HG03045 (cell line): ENCODE measurements around the gene MDFIC.

Experiments
- ATAC-seq: cut with Tn5 transposase; IDR thresholded peaks from one replicate; pipeline ENCODE4 v1.9.1; 2021; ENCODE audit warnings: mild to moderate bottlenecking, moderate library complexity; ENCODE audit not compliant: unreplicated experiment

The MDFIC gene

GRCh38 chr7:114944745-114945625, 23.1 kb downstream of the MDFIC start:
- no peak for ATAC-seq

- no peak for ATAC-seq
These were observed 27.3 kb downstream of the MDFIC start for GRCh38 chr7:114949231-114949630.

- no peak for ATAC-seq
These were observed 30.4 kb downstream of the MDFIC start for GRCh38 chr7:114952296-114952695.

GRCh38 chr7:114953724-114954123, 31.8 kb downstream of the MDFIC start:
- ATAC-seq, result no peak

GRCh38 chr7:114956702-114957101, 34.8 kb downstream of the MDFIC start:
- peak; percentile 36 for ATAC-seq

- ATAC-seq, result no peak
These were observed 35.5 kb downstream of the MDFIC start for GRCh38 chr7:114957444-114957843.

GRCh38 chr7:114959931-114960330, 38.0 kb downstream of the MDFIC start:
- ATAC-seq, result peak; percentile 90

- no peak for ATAC-seq
These were observed 40.5 kb downstream of the MDFIC start for GRCh38 chr7:114962441-114962840.

GRCh38 chr7:114966156-114966555, 44.3 kb downstream of the MDFIC start:
- no peak for ATAC-seq

- no peak for ATAC-seq
These were observed 47.2 kb downstream of the MDFIC start for GRCh38 chr7:114969096-114969495.

- no peak for ATAC-seq
These were observed 48.4 kb downstream of the MDFIC start for GRCh38 chr7:114970308-114970707.

- no peak for ATAC-seq
These were observed 48.8 kb downstream of the MDFIC start for GRCh38 chr7:114970732-114971131.

- no peak for ATAC-seq
These were observed 50.7 kb downstream of the MDFIC start for GRCh38 chr7:114972567-114972966.

- ATAC-seq, result no peak
These were observed 51.3 kb downstream of the MDFIC start for GRCh38 chr7:114973147-114973546.

GRCh38 chr7:114975401-114975800, 53.5 kb downstream of the MDFIC start:
- no peak for ATAC-seq

GRCh38 chr7:114976666-114977065, 54.8 kb downstream of the MDFIC start:
- no peak for ATAC-seq

- no peak for ATAC-seq
These were observed 55.4 kb downstream of the MDFIC start for GRCh38 chr7:114977277-114977676.

GRCh38 chr7:114979388-114979787, 57.5 kb downstream of the MDFIC start:
- ATAC-seq, result no peak

GRCh38 chr7:114979803-114980507, 58.1 kb downstream of the MDFIC start:
- no peak for ATAC-seq

GRCh38 chr7:114981323-114981722, 59.4 kb downstream of the MDFIC start:
- ATAC-seq, result no peak

- ATAC-seq, result no peak
These were observed 63.3 kb downstream of the MDFIC start for GRCh38 chr7:114985116-114985715.
